Neuron (in vitro differentiated cells): Measurements from ENCODE around the gene ARHGAP22.

Experiments
- H2AFZ ChIP-seq: one replicate; pipeline ENCODE4 v1.6.1; 2013; ENCODE audit warnings: low read depth, mild to moderate bottlenecking, inconsistent platforms, low read length, moderate library complexity
- H3K27me3 ChIP-seq: one replicate; pipeline ENCODE4 v1.6.1; 2013; ENCODE audit warnings: low read length; ENCODE audit not compliant: insufficient read depth
- H3K36me3 ChIP-seq: one replicate; pipeline ENCODE4 v1.6.1; 2013; ENCODE audit warnings: low read length; ENCODE audit not compliant: insufficient read depth
- H3K4me1 ChIP-seq: one replicate; pipeline ENCODE4 v1.6.1; 2013; ENCODE audit warnings: low read length; ENCODE audit not compliant: insufficient read depth
- H3K4me3 ChIP-seq: 2 replicates; pipeline ENCODE4 v1.5.1; 2013; ENCODE audit warnings: mild to moderate bottlenecking, low read length, moderate library complexity
- H3K9me3 ChIP-seq: one replicate; pipeline ENCODE4 v1.6.1; 2013; ENCODE audit warnings: low read length

ARHGAP22 gene

DNA sequence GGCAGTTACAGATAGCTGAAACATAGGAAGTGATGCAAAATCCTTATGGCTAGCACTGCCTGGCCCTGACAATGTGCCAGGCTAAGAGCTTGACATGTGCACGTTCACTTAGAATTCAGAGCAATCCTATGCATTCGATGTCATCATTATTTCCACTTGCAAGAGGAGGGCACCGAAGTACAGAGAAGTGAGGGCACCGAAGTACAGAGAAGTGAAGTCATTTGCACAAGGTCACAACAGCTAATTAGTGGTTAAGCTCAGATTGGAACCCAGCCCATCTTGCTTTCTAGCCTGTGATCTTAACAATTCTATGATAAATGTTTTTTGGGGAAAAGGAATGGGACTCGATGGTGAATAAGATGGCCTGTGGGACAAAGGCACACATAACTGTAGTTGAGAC is 73.4 kb downstream of the ARHGAP22 start:
- H3K4me1 ChIP-seq: peaks cover 12% of the 10 kb centered on the region
- H3K9me3 ChIP-seq: no peaks in the 10 kb centered on the region
- H3K27me3 ChIP-seq: no peaks in the 10 kb centered on the region
- no peak overlapping the region for H3K4me3 ChIP-seq
- H3K36me3 ChIP-seq: no peaks in the 10 kb centered on the region
- H2AFZ ChIP-seq: no peak overlapping the region

- Histone ChIP-seq H3K36me3 (no peaks in the 10 kb centered on the region), H3K4me3 (no peak overlapping the region), H3K27me3 (peaks cover 16% of the 10 kb centered on the region), H3K4me1 (peaks cover 6% of the 10 kb centered on the region), H2AFZ (no peak overlapping the region), H3K9me3 (no peaks in the 10 kb centered on the region)
Measured at GRCh38 chr10:48529331-48529730, 75.5 kb downstream of the ARHGAP22 start.

DNA sequence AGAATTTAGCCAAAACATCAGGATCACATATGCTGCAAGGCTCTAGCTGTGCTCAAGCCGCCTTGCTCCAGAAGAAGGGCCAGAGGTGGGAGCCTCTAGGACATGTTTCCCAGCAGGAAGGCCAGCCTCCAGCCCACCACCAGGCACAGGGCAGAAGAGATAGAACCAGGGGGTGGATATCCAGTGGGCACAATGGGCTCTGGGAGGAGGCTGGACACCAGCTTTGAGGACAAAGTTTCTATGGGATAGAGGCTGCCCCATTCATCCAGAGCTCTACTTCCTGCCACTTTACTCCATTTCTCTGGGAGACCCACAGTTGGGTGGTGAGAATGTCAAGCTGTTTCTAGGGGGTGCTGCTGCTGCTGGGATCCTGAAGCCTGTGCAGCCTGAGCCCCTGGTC is 77.1 kb downstream of the ARHGAP22 start:
- Histone ChIP-seq H3K36me3 (no peaks in the 10 kb centered on the region), H3K4me1 (peaks cover 6% of the 10 kb centered on the region), H3K4me3 (no peak overlapping the region), H2AFZ (no peak overlapping the region), H3K27me3 (peaks cover 25% of the 10 kb centered on the region), H3K9me3 (no peaks in the 10 kb centered on the region)

- Histone ChIP-seq H3K9me3 (no peaks in the 10 kb centered on the region), H3K4me1 (peaks cover 6% of the 10 kb centered on the region), H3K4me3 (no peak overlapping the region), H3K27me3 (peaks cover 32% of the 10 kb centered on the region), H2AFZ (no peak overlapping the region), H3K36me3 (no peaks in the 10 kb centered on the region)
Measured at GRCh38 chr10:48526846-48527505, 77.9 kb downstream of the ARHGAP22 start.

DNA sequence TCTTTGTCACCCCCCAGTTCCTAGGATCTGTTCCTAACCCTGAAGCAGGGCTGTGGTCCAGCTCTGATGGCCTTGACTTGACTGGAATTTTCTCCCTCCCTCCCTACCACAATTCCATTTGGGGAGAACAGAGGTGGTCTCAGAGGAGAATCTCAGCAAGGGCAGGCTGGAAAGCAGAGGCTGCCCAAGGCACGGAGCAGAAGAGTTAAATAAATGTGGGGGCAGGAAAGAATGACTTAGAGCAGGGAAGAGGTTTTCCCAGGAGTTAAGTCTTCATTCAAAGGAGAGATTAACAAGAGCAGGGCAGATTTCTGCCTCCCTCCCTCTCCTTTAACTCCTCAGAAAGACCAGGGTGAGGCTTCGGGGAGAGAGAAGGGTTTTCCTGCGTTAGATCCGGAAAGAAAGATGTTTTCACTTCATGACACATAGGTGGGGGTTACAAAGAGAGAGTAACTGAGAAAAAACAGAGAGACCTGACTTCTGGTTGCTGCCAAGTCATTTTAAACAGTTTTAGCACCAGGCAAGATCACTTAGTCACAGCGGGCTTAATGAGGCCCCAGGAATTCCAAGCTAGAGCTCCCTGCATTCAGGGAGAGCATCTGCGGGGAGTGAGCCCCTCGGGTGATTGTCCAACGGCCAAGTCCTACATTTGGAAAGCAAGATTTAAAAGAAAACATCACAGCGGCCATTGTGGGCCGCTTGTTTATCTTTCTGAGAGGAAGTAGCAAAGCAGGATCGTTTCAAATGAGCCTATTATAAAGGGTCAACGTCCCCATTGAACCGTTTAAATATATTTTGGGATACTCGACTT is 78.7 kb downstream of the ARHGAP22 start:
- H2AFZ ChIP-seq: no peak overlapping the region
- H3K9me3 ChIP-seq: no peaks in the 10 kb centered on the region
- peaks cover 40% of the 10 kb centered on the region for H3K27me3 ChIP-seq
- peaks cover 6% of the 10 kb centered on the region for H3K4me1 ChIP-seq
- H3K36me3 ChIP-seq: no peaks in the 10 kb centered on the region
- H3K4me3 ChIP-seq: no peak overlapping the region

- no peak overlapping the region for H3K4me3 ChIP-seq
- H3K36me3 ChIP-seq: no peaks in the 10 kb centered on the region
- peaks cover 49% of the 10 kb centered on the region for H3K27me3 ChIP-seq
- no peaks in the 10 kb centered on the region for H3K9me3 ChIP-seq
- no peak overlapping the region for H2AFZ ChIP-seq
- peaks cover 6% of the 10 kb centered on the region for H3K4me1 ChIP-seq
Measured at GRCh38 chr10:48525113-48525512, 79.8 kb downstream of the ARHGAP22 start.

- no peaks in the 10 kb centered on the region for H3K9me3 ChIP-seq
- peak overlapping the region; percentile 59 for H2AFZ ChIP-seq
- H3K4me1 ChIP-seq: peaks cover 6% of the 10 kb centered on the region
- peak overlapping the region; percentile 45 for H3K4me3 ChIP-seq
- no peaks in the 10 kb centered on the region for H3K36me3 ChIP-seq
- H3K27me3 ChIP-seq: peaks cover 58% of the 10 kb centered on the region
Measured at GRCh38 chr10:48523820-48524758, 80.8 kb downstream of the ARHGAP22 start.

DNA sequence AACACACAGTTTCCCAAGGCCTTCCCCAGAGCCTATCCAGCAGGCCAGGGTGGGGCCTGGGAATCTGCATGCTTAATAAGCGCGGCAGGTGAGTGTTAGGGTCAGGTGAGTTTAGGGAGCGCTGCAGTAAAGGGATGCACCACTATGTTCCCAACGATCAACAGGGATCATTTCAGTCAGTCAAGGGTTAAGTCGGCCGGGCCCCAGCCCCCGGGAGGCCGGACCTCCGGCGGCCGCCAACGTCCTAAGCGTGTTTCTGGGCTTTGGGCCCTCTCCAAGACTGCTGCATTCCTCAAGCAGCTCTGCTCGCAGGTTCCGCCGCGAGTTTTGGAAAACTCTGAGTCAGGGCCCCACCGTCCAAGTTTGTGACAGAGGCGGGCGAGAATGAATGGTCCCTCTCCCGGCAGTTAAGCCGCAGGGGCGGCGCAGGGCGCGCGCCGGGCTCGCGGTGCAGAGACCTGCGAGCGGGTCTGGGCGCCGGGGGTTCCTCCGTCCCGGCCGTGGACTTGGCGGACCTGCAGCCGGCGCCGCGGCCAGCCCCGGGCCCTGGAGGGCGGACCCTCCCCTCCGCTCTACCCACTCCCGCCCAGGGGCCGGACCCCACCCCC is 81.6 kb downstream of the ARHGAP22 start:
- H3K27me3 ChIP-seq: peaks cover 63% of the 10 kb centered on the region
- H3K4me3 ChIP-seq: peak overlapping the region; percentile 45
- H2AFZ ChIP-seq: peak overlapping the region; percentile 59
- no peaks in the 10 kb centered on the region for H3K9me3 ChIP-seq
- peaks cover 6% of the 10 kb centered on the region for H3K4me1 ChIP-seq
- no peaks in the 10 kb centered on the region for H3K36me3 ChIP-seq

- Histone ChIP-seq H2AFZ (no peak overlapping the region), H3K4me3 (no peak overlapping the region), H3K4me1 (peaks cover 6% of the 10 kb centered on the region), H3K9me3 (no peaks in the 10 kb centered on the region), H3K27me3 (peaks cover 63% of the 10 kb centered on the region), H3K36me3 (no peaks in the 10 kb centered on the region)
Measured at GRCh38 chr10:48522011-48522765, 82.7 kb downstream of the ARHGAP22 start.

DNA sequence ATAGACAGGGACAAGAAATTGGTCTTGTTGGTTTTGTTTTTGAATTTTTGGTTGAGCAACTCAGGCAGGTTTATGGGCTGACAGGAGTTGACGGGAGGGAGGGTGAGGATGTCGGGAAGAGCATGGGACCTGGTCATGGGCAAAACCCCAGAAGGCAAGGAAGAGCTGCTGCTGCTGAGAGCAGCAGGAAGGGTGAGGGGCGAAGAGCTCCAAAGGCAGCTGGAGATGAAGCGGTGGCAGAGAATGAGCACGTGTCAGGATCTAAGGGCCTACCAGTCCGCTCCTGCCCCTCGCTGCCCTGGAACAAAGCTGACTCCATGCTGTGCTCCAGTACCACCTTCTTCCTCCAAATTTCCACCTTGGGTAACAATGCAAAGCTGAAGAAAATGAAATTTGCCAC is 84.3 kb downstream of the ARHGAP22 start:
- Histone ChIP-seq H3K36me3 (no peaks in the 10 kb centered on the region), H2AFZ (no peak overlapping the region), H3K4me1 (peaks cover 6% of the 10 kb centered on the region), H3K9me3 (no peaks in the 10 kb centered on the region), H3K4me3 (no peak overlapping the region), H3K27me3 (peaks cover 56% of the 10 kb centered on the region)

DNA sequence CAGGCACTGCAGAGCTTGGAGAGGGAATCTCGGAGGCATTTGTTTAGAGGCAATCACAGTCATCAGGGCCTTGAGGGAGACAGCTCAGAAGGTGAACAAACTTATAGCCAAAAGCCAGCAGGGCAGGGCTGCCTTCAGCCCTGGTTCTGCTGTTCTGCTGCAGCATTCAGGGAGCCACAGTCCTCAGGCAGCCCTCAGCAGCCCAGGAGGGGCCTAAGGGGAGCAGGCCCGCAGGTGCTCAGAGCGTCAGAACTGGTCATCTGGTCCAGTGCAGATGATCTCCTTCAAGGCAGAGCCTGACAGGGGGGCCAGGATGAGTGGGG is 84.7 kb downstream of the ARHGAP22 start:
- peaks cover 55% of the 10 kb centered on the region for H3K27me3 ChIP-seq
- H2AFZ ChIP-seq: no peak overlapping the region
- H3K4me3 ChIP-seq: no peak overlapping the region
- peaks cover 6% of the 10 kb centered on the region for H3K4me1 ChIP-seq
- no peaks in the 10 kb centered on the region for H3K36me3 ChIP-seq
- H3K9me3 ChIP-seq: no peaks in the 10 kb centered on the region

DNA sequence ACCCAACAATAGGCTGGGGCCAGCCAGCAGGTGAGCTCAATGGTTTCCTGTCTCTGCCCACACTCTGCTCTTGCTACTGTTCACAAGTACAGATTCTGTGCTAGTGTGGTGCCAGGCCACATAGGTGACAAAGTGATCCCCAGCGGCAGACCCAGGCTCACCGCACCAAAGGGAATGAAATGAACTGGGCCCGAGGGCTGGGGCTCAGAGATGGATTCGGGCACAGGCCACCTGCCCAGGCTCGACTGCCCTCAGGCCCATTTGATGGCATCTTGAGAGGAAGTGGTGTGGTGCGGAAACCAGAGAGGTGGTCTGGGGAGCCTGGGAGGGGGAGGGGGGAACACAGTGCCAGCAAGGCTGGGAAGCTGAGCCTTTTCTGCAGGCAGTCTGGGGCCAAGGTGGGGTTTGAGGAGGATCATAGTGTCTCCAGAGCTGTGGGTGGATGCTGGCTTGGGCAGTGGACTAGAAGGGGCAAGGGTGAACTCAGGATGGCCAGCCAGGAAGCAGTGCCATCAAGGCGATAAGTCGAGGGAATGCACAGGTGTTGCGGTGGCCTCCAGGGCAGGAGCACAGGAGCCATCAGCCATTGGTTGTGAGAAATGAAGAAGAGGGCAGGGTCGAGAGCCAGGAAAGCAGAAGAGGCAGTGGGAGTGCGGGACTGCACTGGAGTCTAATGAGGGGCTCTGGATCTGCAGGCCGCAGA is 85.2 kb downstream of the ARHGAP22 start:
- H3K27me3 ChIP-seq: peaks cover 50% of the 10 kb centered on the region
- no peaks in the 10 kb centered on the region for H3K36me3 ChIP-seq
- H2AFZ ChIP-seq: no peak overlapping the region
- no peak overlapping the region for H3K4me3 ChIP-seq
- no peaks in the 10 kb centered on the region for H3K9me3 ChIP-seq
- peaks cover 6% of the 10 kb centered on the region for H3K4me1 ChIP-seq
